Skeletal muscle satellite cell (primary cell): ENCODE measurements around the gene SLC12A7.

Experiments used
- H3K27me3 ChIP-seq: 2 replicates; pipeline ENCODE4 v1.7.0; 2013; ENCODE audit warnings: low read length; ENCODE audit not compliant: control insufficient read depth, insufficient read depth
- H3K36me3 ChIP-seq: 2 replicates; pipeline ENCODE4 v1.7.0; 2013; ENCODE audit warnings: mild to moderate bottlenecking, control low read depth, low read length; ENCODE audit not compliant: insufficient read depth
- H3K4me1 ChIP-seq: 2 replicates; pipeline ENCODE4 v1.7.0; 2013; ENCODE audit warnings: low read length; ENCODE audit not compliant: control insufficient read depth, insufficient read depth
- H3K4me2 ChIP-seq: 2 replicates; pipeline ENCODE4 v1.7.0; 2013; ENCODE audit warnings: mild to moderate bottlenecking, low read length
- H3K4me3 ChIP-seq: 2 replicates; pipeline ENCODE4 v1.7.0; 2013; ENCODE audit warnings: low read length
- H3K9ac ChIP-seq: 2 replicates; pipeline ENCODE4 v1.7.0; 2013; ENCODE audit warnings: mild to moderate bottlenecking, low read depth, low read length, moderate library complexity
- H3K9me3 ChIP-seq: replicated peaks from 2 replicates; pipeline ENCODE4 v1.7.0; 2013; ENCODE audit warnings: mild to moderate bottlenecking, control low read depth, low read length

The SLC12A7 gene

DNA sequence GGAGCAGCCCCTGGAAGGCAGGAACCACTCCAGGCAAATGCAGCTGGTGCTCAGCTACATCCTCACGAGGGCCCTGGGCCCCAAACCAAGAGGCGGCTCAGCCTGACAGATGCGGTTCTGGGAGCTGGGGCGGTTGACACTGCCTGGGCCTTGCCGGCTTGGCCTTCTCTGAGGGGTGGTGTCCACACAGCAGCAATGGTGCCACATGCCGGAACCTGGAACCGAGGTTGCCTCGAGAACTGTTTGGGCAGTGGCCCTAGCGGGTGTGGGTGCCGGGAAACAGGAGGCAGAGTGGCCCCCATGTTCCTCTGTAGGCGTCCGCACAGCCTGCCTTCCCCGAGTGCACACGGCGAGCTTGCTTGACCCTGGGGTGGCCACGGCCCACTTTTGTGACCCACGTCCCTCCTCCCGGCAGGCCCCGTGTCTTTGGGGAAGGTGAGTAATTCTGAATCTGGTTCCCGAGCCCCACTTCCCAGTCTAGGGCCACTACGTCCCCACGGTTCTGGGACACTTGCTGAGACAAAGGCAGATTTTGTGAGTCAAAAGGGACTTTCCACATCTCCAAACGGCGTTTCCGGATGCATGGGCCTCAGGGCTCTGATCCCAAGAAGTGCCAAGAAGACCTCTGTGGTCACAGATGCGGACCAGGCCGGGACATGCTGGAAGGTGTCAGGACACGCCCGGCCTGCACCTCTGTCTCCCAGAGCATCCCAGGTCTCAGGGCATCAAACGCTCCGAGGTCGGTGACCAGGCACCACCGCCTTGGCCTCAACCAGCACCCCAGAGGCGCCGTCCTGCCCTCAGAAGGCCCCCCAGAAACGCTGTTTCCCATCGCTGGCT, 27.7 kb upstream of the SLC12A7 start:
- no peak overlapping the region for H3K9ac ChIP-seq
- H3K27me3 ChIP-seq: peaks cover 51% of the 10 kb centered on the region
- no peaks in the 10 kb centered on the region for H3K9me3 ChIP-seq
- H3K4me3 ChIP-seq: no peak overlapping the region
- no peaks in the 10 kb centered on the region for H3K4me1 ChIP-seq
- no peak overlapping the region for H3K4me2 ChIP-seq
- no peaks in the 10 kb centered on the region for H3K36me3 ChIP-seq

DNA sequence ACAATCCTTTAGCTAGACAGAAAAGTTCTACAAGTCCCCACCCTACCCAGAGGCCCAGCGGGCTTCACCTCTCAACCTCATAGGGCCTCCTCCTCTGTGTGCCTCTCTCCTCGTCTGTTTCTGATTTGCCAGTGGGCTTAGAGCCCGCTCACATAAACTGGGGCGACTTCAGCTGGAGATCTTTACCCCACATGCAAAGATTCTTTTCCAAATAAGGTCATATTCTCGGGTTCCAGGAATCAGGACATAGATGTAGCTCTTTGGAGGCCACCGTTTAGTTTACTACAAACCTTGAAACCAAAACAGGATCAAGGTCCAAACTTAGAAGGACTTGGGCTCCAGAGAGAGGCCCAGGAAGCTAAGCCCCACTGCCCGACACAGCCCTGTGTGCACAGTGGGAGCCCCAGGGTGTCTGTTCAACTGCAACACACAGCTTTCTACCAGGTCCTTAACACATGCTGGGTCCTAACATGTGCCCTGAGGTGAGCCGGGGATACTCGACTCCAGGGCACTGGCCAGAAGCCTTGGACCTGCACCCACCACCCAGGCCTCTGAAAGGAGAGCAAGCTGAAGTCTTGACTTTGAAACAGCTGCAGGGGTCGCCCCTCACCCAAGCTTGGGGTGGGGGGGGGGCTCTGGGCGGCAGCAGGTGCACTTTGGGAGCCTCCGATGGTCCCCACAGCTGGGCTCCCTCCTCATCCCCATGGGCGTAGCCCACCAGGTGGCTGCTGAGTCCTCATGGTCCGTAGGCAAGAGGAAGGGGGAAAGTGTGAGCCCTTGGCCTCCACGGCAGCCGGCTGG, 26.8 kb upstream of the SLC12A7 start:
- Histone ChIP-seq H3K4me3 (no peak overlapping the region), H3K4me2 (no peak overlapping the region), H3K9me3 (no peaks in the 10 kb centered on the region), H3K4me1 (no peaks in the 10 kb centered on the region), H3K9ac (no peak overlapping the region), H3K27me3 (peaks cover 51% of the 10 kb centered on the region), H3K36me3 (no peaks in the 10 kb centered on the region)

DNA sequence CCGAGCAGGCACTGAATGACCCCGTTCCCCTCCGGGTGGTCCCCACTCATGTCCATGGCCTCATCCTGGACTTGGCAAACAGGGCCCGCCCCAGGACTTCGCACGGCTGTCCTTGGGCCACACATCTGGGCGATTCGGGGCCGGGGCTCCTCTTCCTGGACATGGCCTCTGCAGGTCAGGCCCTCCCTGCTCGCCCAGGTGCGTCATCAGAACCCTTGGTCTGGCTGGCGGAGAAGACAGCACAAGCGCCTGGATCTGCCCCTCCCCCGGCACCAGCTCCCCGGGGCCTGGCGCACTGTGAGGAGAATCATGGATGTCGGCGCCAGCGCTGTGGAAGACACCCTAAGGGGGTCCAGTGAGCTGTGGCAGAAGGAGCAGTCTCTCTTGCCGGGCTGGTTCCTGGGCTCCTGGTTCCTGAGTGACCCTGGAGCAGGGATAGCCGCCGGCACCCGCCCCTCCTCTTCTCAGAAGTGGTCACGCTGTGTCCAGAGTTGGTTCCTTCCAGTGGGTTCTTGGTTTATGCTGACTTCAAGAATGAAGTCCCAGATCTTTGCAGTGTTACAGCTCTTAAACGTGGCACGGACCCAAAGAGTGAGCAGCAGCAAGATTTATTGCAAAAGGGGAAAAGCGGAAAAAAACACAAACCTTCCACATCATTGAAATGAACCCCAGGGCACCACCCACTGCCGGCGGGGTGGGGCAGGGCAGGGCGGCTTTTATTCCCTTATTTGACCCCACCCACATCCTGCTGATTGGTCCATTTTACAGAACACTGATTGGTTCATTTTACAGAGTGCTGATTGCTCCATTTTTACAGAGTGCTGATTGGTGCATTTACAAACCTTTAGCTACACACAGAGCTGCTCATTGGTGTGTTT, 25.9 kb upstream of the SLC12A7 start:
- peaks cover 49% of the 10 kb centered on the region for H3K27me3 ChIP-seq
- H3K4me3 ChIP-seq: no peak overlapping the region
- H3K4me1 ChIP-seq: no peaks in the 10 kb centered on the region
- H3K4me2 ChIP-seq: no peak overlapping the region
- no peak overlapping the region for H3K9ac ChIP-seq
- H3K9me3 ChIP-seq: no peaks in the 10 kb centered on the region
- H3K36me3 ChIP-seq: no peaks in the 10 kb centered on the region

DNA sequence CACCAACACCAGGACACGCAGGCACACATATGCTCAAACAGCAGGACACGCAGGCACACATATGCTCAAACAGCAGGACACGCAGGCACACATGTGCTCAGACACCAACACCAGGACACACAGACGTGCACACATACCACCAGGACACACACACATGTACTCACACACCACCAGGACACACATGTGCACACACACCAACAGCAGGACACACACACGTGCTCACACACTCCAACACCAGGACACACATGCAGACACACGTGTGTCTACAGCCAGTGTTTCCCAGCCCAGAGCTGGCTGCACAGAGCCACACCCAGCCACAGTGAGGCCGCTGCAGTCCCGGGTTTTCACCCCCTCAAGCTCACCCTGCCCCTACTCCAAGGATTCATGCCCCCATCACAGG, 25.0 kb upstream of the SLC12A7 start:
- Histone ChIP-seq H3K27me3 (peaks cover 56% of the 10 kb centered on the region), H3K9me3 (no peaks in the 10 kb centered on the region), H3K9ac (no peak overlapping the region), H3K4me2 (no peak overlapping the region), H3K4me1 (peaks cover 4% of the 10 kb centered on the region), H3K36me3 (no peaks in the 10 kb centered on the region), H3K4me3 (no peak overlapping the region)

DNA sequence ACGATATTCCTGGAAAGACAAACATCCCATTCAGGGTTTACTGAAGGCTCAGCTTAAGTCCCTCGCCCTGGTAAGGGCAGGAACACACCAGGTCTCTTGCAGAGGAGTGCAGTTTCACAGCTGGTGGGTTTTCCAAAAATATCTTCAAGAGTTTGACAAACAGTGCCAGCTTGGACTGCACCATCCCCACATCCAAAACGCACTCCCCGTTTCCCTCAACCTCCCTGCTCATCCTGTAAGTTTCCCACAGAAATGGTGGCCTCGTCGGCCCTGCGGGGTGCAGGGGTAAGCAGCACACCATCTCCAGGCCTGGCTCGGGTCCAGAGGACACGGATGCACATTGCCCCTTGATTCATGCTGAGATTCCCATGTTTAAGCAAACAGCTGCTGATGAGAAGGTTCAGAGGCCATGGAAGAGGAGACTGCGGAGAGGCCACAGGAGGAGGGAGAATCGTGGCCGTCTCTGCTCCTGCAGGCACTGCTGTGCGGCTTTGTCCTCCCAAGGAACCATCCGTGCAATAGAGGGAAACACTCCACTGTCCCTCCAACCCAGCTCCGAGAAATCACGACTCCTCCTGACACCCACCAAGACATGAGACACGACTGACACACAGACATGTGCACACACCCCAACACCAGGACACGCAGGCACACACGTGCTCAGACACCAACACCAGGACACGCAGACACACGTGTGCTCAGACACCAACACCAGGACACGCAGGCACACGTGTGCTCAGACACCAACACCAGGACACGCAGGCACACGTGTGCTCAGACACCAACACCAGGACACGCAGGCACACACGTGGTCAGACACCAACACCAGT, 24.0 kb upstream of the SLC12A7 start:
- peaks cover 4% of the 10 kb centered on the region for H3K4me1 ChIP-seq
- H3K9me3 ChIP-seq: no peaks in the 10 kb centered on the region

DNA sequence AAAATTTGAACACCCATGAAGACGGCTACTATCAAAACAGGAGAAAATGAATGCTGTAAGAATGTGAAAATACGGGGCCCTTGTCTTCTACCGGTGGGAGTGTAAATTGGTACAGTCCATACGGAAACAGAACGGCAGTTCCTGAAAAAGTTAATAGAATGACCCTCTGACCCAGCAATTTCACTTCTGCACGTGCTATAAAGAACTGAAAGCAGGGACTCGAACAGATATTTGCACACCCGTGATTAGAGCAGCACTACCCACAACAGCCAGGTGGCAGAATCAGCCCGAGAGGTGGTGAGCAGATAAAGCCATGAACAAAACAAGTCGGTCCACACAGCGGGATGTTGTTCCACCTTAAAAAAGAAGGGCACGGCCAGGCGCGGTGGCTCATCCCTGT, 22.6 kb upstream of the SLC12A7 start:
- H3K27me3 ChIP-seq: peaks cover 38% of the 10 kb centered on the region
- no peaks in the 10 kb centered on the region for H3K9me3 ChIP-seq
- H3K4me2 ChIP-seq: no peak overlapping the region
- H3K4me1 ChIP-seq: peaks cover 4% of the 10 kb centered on the region
- no peak overlapping the region for H3K9ac ChIP-seq
- H3K36me3 ChIP-seq: no peaks in the 10 kb centered on the region
- H3K4me3 ChIP-seq: no peak overlapping the region

More for the DNA sequence above, 24.0 kb upstream of the SLC12A7 start:
- Histone ChIP-seq H3K27me3 (peaks cover 53% of the 10 kb centered on the region), H3K36me3 (no peaks in the 10 kb centered on the region), H3K9ac (no peak overlapping the region), H3K4me2 (no peak overlapping the region), H3K4me3 (no peak overlapping the region)

DNA sequence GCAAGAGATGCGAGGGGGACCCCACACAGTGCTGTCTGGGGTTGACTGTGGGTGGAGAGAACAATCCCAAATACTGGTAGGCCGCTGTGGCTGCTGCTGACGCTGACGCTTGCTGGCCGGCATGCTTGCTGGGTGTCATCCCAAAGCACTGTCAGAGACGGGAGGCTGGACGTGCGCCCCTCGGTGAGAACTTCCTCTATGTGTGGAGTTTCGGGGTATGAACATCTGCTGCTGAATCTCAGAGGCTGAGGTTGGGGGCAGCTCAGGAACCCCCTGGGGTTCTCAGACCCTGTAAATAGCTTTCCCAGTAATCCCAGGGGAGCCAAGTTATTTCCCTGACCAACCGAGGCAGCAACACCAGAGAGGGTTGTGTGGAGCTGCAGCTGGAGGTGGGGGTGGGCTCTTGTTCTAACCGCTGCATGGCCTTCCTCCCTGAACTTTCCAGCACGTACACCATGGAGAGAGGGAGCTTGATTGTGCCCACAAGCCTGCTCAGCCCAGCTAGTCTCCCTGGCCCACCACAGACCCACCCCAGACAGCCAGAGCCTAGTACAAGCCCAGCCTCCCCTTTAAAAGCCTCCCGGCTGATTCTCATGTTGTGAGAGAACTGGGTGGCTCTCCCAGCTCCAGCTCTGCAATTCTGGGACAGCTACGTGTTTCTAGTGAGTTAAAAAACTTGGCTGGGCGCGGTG, 21.8 kb upstream of the SLC12A7 start:
- peaks cover 35% of the 10 kb centered on the region for H3K27me3 ChIP-seq
- no peaks in the 10 kb centered on the region for H3K9me3 ChIP-seq
- H3K36me3 ChIP-seq: no peaks in the 10 kb centered on the region
- no peak overlapping the region for H3K4me2 ChIP-seq
- H3K4me1 ChIP-seq: peaks cover 4% of the 10 kb centered on the region
- H3K9ac ChIP-seq: no peak overlapping the region
- H3K4me3 ChIP-seq: no peak overlapping the region

DNA sequence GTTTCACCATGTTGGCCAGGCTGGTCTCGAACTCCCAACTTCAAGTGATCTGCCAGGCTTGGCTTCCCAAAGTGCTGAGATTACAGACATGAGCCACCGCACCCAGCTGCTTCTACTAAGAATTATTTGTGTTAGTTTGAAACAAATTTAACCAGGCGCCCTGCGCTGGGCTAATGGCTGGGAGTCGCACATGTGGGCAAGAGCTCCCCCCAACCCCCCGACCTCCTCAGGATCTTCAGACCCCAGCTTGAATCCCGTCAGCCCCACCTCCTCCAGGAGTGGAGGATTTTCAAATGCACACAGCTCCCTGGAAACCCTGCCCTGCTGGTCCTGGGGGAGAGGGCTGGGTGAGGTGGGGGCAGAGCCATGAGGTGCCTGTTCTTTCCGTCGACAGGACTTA, 21.2 kb upstream of the SLC12A7 start:
- peaks cover 35% of the 10 kb centered on the region for H3K27me3 ChIP-seq

DNA sequence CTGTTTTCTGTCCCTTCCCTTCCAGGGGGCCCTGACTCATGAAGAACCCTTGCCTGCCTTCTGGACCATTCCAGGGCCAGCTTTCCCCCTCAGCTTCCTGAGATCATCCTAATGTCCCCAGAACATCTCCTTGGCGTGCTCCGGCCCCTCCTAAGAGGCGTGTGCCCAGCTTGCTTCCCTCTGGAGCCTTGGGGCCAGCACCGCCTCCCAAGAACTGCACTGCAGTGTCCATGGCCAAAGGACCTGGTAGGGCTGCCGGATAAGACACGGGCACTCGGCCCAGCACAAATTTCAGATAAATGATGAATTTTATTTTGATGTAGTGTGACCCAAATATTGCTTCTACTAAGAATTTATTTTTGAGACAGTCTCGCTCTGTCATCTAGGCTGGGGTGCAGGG, 20.7 kb upstream of the SLC12A7 start:
- peaks cover 4% of the 10 kb centered on the region for H3K4me1 ChIP-seq
- peaks cover 39% of the 10 kb centered on the region for H3K27me3 ChIP-seq
- H3K36me3 ChIP-seq: no peaks in the 10 kb centered on the region
- H3K4me3 ChIP-seq: peak overlapping the region; percentile 32
- H3K9me3 ChIP-seq: no peaks in the 10 kb centered on the region
- H3K4me2 ChIP-seq: peak overlapping the region; percentile 69
- no peak overlapping the region for H3K9ac ChIP-seq

More for the DNA sequence above, 21.2 kb upstream of the SLC12A7 start:
- no peak overlapping the region for H3K9ac ChIP-seq
- no peak overlapping the region for H3K4me2 ChIP-seq
- H3K4me1 ChIP-seq: peaks cover 4% of the 10 kb centered on the region
- no peaks in the 10 kb centered on the region for H3K9me3 ChIP-seq
- H3K4me3 ChIP-seq: no peak overlapping the region
- no peaks in the 10 kb centered on the region for H3K36me3 ChIP-seq

DNA sequence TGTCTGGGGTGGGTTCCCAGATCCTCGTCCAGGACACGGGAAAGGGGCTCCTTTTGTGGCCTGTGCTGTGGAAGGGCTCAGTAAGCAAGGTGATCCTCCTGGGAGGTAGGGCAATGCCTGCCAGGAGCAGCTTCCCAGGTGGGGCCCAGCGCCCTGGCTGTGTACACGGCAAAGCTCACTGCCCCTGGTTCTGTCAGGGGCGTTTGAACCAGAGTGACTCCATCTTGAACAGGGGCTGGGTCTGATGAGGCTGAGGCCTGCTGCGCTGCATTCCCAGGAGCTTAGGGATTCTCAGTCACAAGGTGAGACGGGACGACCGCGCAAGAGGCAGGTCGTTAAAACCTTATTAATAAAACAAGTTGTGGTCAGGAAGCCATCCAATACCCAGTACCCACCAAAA, 19.9 kb upstream of the SLC12A7 start:
- H3K36me3 ChIP-seq: no peaks in the 10 kb centered on the region
- peak overlapping the region; percentile 69 for H3K4me2 ChIP-seq
- no peak overlapping the region for H3K4me3 ChIP-seq
- H3K4me1 ChIP-seq: peaks cover 4% of the 10 kb centered on the region
- H3K9me3 ChIP-seq: no peaks in the 10 kb centered on the region
- H3K27me3 ChIP-seq: peaks cover 39% of the 10 kb centered on the region
- H3K9ac ChIP-seq: no peak overlapping the region
